ENCODE data around the gene FAAP100. TPM values are rescaled to one million over a fixed set of nuclear protein-coding genes. Genes with fewer than 3 reads are reported as not detected.
"Not testable (repeated sequence)": the region's sequence is repeated elsewhere in the genome, so short reads cannot be mapped to it uniquely, and the experiment has no call there.

Gene FAAP100
- polyA plus RNA-seq, 1 donor = 26.9 TPM

DNA sequence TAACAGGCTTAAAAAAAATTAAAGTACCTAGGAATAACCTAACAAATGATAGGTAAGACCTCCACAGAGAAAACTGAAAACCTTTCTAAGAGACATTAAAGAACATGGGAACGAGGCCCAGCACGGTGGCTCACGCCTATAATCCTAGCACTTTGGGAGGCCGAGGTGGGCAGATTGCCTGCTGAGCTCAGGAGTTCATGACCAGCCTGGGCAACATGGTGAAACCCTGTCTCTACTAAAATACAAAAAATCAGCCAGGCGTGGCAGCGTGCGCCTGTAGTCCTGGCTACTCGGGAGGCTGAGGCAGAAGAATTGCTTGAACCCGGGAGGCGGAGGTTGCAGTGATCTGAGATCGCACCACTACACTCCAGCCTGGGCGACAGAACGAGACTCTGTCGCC is 32.6 kb upstream of the FAAP100 start:
- not testable (repeated sequence) for H3K27ac ChIP-seq (ENCODE audit: low read length); H3K9me3 ChIP-seq (ENCODE audit: control insufficient read depth, low read depth, low read length); H3K27me3 ChIP-seq (ENCODE audit: control insufficient read depth, insufficient read depth, low read length); H3K4me1 ChIP-seq (ENCODE audit: control insufficient read depth, insufficient read depth, low read length); DNase-seq; H3K4me3 ChIP-seq (ENCODE audit: low read length)
- H3K36me3 ChIP-seq (ENCODE audit: control insufficient read depth, insufficient read depth, low read length) = peaks cover 80% of the 10 kb centered on the region
- no CpG with 5 or more reads among the region's 14 CpGs for WGBS (ENCODE audit: insufficient coverage, low lambda C conversion rate)

DNA sequence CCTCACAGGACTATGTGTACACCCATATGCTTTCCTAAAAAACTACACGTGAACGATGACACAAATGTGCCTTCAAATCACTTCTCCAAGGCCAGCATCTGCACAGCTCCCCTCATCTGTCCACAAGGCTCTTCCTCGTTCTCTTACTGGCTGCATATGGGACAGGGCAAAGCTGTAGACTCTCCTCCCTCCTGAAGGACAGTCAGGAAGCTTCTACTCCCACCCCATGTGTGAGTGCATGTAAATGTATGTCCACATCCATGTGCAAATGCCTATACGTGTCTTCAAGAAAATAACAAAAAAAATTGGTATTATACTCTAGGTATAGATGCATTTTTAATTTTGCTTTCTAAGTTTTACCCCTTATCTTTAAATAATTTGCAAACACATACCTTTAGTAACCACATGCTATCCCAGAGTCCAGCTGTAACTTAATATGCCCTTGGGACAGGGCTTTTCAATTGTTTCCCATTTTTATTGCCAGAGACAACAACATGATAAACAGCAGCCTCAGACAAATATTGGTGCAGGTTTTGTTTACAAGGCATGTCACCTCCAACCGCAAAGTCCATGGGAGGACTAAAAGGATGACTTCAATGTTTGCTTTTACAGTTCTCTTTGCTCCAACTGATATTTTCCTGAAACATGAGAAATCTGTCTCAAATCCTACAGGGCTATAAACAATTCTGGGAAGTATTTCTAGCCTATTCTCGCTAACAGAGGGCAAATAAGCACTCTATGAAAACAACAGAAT is 31.6 kb upstream of the FAAP100 start:
- Histone ChIP-seq H3K4me1 (ENCODE audit: control insufficient read depth, insufficient read depth, low read length) (no peaks in the 10 kb centered on the region), H3K27me3 (ENCODE audit: control insufficient read depth, insufficient read depth, low read length) (no peaks in the 10 kb centered on the region), H3K9me3 (ENCODE audit: control insufficient read depth, low read depth, low read length) (no peaks in the 10 kb centered on the region), H3K36me3 (ENCODE audit: control insufficient read depth, insufficient read depth, low read length) (peaks cover 80% of the 10 kb centered on the region), H3K4me3 (ENCODE audit: low read length) (no peak overlapping the region), H3K27ac (ENCODE audit: low read length) (no peak overlapping the region)
- no peak for DNase-seq
- WGBS (ENCODE audit: insufficient coverage, low lambda C conversion rate) = 92% methylated on average over 2 of the region's 6 CpGs

DNA sequence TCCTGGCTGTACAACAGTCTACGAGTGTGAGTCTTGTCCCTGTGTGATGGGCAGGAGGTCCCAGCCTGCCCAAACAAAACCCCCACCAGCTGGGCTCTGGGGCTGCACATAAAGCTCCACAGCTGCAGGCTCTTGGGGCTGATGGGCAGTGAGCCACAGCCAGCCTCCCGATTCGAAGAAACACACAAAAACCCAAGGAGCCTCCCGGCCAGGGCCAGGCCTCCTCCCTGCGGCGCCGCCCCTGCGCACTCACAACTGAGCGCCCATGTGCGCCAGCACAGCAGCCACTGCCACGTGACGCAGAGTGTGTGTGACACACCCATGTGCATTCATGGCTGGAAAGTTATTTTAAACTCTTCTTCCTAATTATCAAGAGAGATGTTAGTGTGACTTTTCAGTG is 30.6 kb upstream of the FAAP100 start:
- Histone ChIP-seq H3K36me3 (ENCODE audit: control insufficient read depth, insufficient read depth, low read length) (peaks cover 79% of the 10 kb centered on the region), H3K9me3 (ENCODE audit: control insufficient read depth, low read depth, low read length) (no peaks in the 10 kb centered on the region), H3K27me3 (ENCODE audit: control insufficient read depth, insufficient read depth, low read length) (no peaks in the 10 kb centered on the region), H3K27ac (ENCODE audit: low read length) (no peak overlapping the region), H3K4me1 (ENCODE audit: control insufficient read depth, insufficient read depth, low read length) (no peaks in the 10 kb centered on the region), H3K4me3 (ENCODE audit: low read length) (no peak overlapping the region)
- no peak for DNase-seq
- no CpG with 5 or more reads among the region's 12 CpGs for WGBS (ENCODE audit: insufficient coverage, low lambda C conversion rate)

DNA sequence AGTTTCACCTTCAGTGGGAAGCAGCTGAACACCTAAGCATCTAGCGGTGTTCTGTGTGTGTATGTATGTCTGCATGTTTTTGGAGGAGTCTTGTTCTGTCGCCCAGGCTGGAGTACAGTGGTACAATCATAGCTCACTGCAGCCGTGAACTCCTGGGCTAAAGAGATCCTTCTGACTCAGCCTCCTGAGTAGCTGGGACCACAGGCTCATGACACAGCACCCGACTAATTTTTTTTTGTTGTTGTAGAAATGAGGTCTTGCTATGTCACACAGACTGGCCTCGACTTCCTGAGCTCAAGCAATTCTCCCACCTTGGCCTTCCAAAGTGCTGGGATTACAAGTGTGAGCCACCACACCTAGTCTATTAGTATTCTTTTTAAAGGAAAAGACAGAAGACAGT is 30.2 kb upstream of the FAAP100 start:
- peaks cover 82% of the 10 kb centered on the region for H3K36me3 ChIP-seq (ENCODE audit: control insufficient read depth, insufficient read depth, low read length)
- WGBS (ENCODE audit: insufficient coverage, low lambda C conversion rate) = no CpG with 5 or more reads among the region's 5 CpGs

DNA sequence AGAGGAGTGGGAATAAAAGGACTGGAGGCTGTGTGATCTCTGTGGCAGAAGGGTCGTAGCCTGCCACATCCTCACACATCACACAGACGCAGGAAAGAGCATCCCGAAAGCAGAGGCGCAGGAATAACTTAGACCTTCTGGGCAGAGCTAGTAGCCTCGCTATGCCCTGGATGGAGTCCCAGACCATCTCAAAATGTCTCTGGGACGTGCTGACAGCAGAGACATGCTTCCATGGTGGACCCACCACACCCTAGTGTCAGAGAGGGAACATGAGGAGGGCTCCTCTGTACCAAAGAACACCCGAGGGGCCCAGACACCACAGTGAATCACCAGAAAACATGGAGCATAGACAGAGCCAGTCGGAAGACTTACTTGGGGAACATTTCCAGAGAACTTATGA is 29.6 kb upstream of the FAAP100 start:
- Histone ChIP-seq H3K36me3 (ENCODE audit: control insufficient read depth, insufficient read depth, low read length) (peaks cover 80% of the 10 kb centered on the region), H3K9me3 (ENCODE audit: control insufficient read depth, low read depth, low read length) (no peaks in the 10 kb centered on the region), H3K27me3 (ENCODE audit: control insufficient read depth, insufficient read depth, low read length) (no peaks in the 10 kb centered on the region), H3K4me1 (ENCODE audit: control insufficient read depth, insufficient read depth, low read length) (no peaks in the 10 kb centered on the region), H3K4me3 (ENCODE audit: low read length) (no peak overlapping the region), H3K27ac (ENCODE audit: low read length) (no peak overlapping the region)
- no CpG with 5 or more reads among the region's 8 CpGs for WGBS (ENCODE audit: insufficient coverage, low lambda C conversion rate)
- no peak for DNase-seq

More for the DNA sequence above, 30.2 kb upstream of the FAAP100 start:
- Histone ChIP-seq H3K27me3 (ENCODE audit: control insufficient read depth, insufficient read depth, low read length) (no peaks in the 10 kb centered on the region), H3K27ac (ENCODE audit: low read length) (no peak overlapping the region), H3K4me3 (ENCODE audit: low read length) (no peak overlapping the region), H3K4me1 (ENCODE audit: control insufficient read depth, insufficient read depth, low read length) (no peaks in the 10 kb centered on the region), H3K9me3 (ENCODE audit: control insufficient read depth, low read depth, low read length) (no peaks in the 10 kb centered on the region)
- no peak for DNase-seq

DNA sequence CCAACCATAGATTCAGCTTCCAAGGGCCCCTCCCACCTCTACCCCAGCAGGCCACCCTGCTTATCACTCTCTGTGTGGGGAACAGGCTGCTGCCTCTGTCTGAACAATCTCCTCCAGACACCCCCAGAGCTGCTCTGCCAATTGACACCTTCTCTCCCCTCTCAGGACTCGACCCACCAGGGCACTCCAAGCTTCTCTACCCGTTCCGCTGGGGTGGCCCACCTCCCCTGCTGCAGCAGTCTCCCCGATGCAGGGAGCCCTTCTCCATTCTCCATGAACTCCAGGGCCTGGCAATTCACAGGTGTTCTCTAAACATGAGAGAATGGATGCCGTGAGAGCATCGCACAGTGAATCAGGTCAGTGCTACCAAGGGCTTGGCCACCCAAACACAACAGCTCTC is 28.3 kb upstream of the FAAP100 start:
- no peak for DNase-seq
- no peaks in the 10 kb centered on the region for H3K9me3 ChIP-seq (ENCODE audit: control insufficient read depth, low read depth, low read length)
- no peak overlapping the region for H3K4me3 ChIP-seq (ENCODE audit: low read length)
- H3K36me3 ChIP-seq (ENCODE audit: control insufficient read depth, insufficient read depth, low read length) = peaks cover 76% of the 10 kb centered on the region
- no CpG with 5 or more reads among the region's 6 CpGs for WGBS (ENCODE audit: insufficient coverage, low lambda C conversion rate)
- H3K4me1 ChIP-seq (ENCODE audit: control insufficient read depth, insufficient read depth, low read length) = no peaks in the 10 kb centered on the region
- no peaks in the 10 kb centered on the region for H3K27me3 ChIP-seq (ENCODE audit: control insufficient read depth, insufficient read depth, low read length)
- no peak overlapping the region for H3K27ac ChIP-seq (ENCODE audit: low read length)

DNA sequence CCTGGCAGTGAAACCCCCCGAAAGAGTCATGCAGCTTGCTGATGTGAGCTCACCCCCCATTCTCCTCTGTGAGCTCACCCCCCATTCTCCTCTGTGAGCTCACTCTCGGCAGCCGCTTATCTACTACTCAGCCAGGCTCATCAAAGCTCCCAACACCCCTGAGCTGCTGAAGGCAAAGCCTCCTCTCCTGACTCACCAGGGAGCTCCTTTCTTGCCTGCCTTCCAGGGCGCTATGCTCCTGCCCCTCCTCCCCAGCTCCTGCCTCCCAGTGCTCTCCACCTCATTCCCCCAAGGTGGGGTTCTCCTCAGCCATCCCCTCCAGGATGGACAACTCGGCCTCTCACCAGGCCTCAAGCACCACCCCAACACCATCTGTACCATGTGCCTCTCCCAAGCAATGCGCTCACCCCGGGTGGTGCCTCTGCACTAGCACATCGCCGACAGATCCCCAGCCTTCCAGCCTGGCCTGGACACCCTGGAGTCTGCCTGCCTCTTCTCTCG is 27.7 kb upstream of the FAAP100 start:
- H3K36me3 ChIP-seq (ENCODE audit: control insufficient read depth, insufficient read depth, low read length) = peaks cover 74% of the 10 kb centered on the region
- no peak for DNase-seq
- H3K4me1 ChIP-seq (ENCODE audit: control insufficient read depth, insufficient read depth, low read length) = no peaks in the 10 kb centered on the region
- no peaks in the 10 kb centered on the region for H3K27me3 ChIP-seq (ENCODE audit: control insufficient read depth, insufficient read depth, low read length)
- 80% methylated on average over 1 of the region's 10 CpGs for WGBS (ENCODE audit: insufficient coverage, low lambda C conversion rate)
- no peak overlapping the region for H3K27ac ChIP-seq (ENCODE audit: low read length)
- H3K4me3 ChIP-seq (ENCODE audit: low read length) = no peak overlapping the region
- no peaks in the 10 kb centered on the region for H3K9me3 ChIP-seq (ENCODE audit: control insufficient read depth, low read depth, low read length)

DNA sequence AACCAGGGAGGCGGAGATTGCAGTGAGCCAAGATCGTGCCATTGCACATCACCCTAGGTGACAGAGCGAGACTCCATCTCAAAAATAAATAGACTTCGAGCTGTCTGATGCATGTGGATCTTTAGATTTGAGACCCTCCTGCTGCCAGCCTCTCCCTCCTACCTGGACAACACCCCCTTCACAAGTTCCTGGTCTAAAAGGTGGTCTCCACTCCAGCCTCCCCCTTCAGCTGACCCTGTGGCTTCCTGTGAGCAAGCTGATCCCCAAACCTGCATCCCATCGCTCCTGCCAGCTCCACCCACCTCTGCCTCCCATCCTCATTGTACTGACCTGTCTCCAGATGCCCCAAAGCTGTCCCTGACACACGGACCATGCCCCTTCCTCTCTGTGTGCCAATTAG is 27.1 kb upstream of the FAAP100 start:
- no peaks in the 10 kb centered on the region for H3K9me3 ChIP-seq (ENCODE audit: control insufficient read depth, low read depth, low read length)
- H3K4me3 ChIP-seq (ENCODE audit: low read length) = no peak overlapping the region
- no peaks in the 10 kb centered on the region for H3K27me3 ChIP-seq (ENCODE audit: control insufficient read depth, insufficient read depth, low read length)
- H3K4me1 ChIP-seq (ENCODE audit: control insufficient read depth, insufficient read depth, low read length) = no peaks in the 10 kb centered on the region
- WGBS (ENCODE audit: insufficient coverage, low lambda C conversion rate) = 100% methylated on average over 1 of the region's 6 CpGs
- DNase-seq = no peak
- peaks cover 76% of the 10 kb centered on the region for H3K36me3 ChIP-seq (ENCODE audit: control insufficient read depth, insufficient read depth, low read length)
- H3K27ac ChIP-seq (ENCODE audit: low read length) = no peak overlapping the region

DNA sequence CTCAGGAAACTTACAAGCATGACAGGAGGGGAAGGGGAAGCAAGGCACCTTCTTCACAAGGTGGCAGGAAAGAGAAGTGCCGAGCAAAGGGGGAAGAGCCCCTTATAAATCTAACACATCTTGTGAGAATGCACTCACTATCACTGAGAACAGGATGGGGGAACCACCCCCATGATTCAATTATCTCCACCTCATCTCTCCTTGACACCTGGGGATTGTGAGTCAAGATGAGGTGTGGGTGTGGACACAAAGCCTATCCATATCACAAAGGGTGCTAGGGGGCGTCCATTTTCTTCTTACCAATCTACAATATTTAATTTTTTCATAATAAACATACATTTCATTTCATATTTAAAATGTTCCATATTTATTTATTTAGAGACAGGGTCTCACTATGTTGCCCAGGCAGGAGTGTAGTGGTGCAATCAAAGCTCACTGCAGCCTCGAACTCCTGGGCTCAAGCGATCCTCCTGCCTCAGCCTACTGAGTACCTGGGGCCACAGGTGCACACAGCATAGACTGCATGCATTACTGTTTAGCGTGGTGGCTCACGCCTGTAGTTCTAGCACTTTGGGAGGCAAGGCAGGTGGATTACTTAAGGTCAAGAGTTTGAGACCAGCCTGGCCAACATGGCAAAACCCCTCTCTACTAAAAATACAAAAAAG is 26.5 kb upstream of the FAAP100 start:
- Histone ChIP-seq H3K27me3 (ENCODE audit: control insufficient read depth, insufficient read depth, low read length) (no peaks in the 10 kb centered on the region), H3K4me3 (ENCODE audit: low read length) (no peak overlapping the region), H3K9me3 (ENCODE audit: control insufficient read depth, low read depth, low read length) (no peaks in the 10 kb centered on the region), H3K27ac (ENCODE audit: low read length) (no peak overlapping the region), H3K36me3 (ENCODE audit: control insufficient read depth, insufficient read depth, low read length) (peaks cover 76% of the 10 kb centered on the region), H3K4me1 (ENCODE audit: control insufficient read depth, insufficient read depth, low read length) (no peaks in the 10 kb centered on the region)
- 100% methylated on average over 1 of the region's 6 CpGs for WGBS (ENCODE audit: insufficient coverage, low lambda C conversion rate)
- DNase-seq = no peak

DNA sequence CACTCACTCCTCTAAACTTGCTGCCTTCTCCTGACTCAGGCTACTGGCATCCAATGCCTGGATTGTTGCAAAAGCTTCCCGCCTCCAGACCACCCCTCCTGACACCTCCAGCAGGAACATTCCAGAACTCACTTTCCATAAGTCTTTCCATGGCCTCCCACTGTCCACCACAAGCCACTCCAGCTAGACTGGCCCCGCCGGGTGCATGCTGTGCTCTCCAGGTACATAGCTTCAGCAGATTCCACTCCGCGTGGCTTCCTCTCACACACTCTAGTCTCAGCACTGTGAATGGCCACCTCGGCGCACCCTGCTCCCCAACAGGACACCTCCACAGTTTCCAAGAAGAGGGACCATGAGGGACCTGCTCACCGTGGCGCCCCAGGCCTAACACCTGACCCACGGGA is 25.9 kb upstream of the FAAP100 start:
- DNase-seq = no peak
- Histone ChIP-seq H3K27ac (ENCODE audit: low read length) (no peak overlapping the region), H3K9me3 (ENCODE audit: control insufficient read depth, low read depth, low read length) (no peaks in the 10 kb centered on the region), H3K27me3 (ENCODE audit: control insufficient read depth, insufficient read depth, low read length) (no peaks in the 10 kb centered on the region), H3K36me3 (ENCODE audit: control insufficient read depth, insufficient read depth, low read length) (peaks cover 76% of the 10 kb centered on the region), H3K4me3 (ENCODE audit: low read length) (no peak overlapping the region), H3K4me1 (ENCODE audit: control insufficient read depth, insufficient read depth, low read length) (no peaks in the 10 kb centered on the region)
- no CpG with 5 or more reads among the region's 10 CpGs for WGBS (ENCODE audit: insufficient coverage, low lambda C conversion rate)
